CD4-positive, alpha-beta T cell treated with Interleukin-15 for 1 hour (primary cell): ENCODE results near the gene SCARB1.
A peak's percentile ranks its signal among the peaks of the same experiment; 100 is the strongest.

Experiments used
- DNase-seq: peaks from one replicate; pipeline ENCODE4 v3.0.0-alpha.2; 2020

SCARB1 gene

GRCh38 chr12:124740691-124741137 is 123.0 kb downstream of the SCARB1 start:
- DNase-seq = no peak

- no peak for DNase-seq
Observed at GRCh38 chr12:124739953-124740561, 123.6 kb downstream of the SCARB1 start.

- DNase-seq = no peak
Observed at GRCh38 chr12:124738636-124739467, 124.8 kb downstream of the SCARB1 start.

- no peak for DNase-seq
Observed at GRCh38 chr12:124737772-124738635, 125.7 kb downstream of the SCARB1 start.

GRCh38 chr12:124737040-124737419 is 126.6 kb downstream of the SCARB1 start:
- no peak for DNase-seq

- DNase-seq = no peak
Observed at GRCh38 chr12:124736115-124737039, 127.3 kb downstream of the SCARB1 start.

DNA sequence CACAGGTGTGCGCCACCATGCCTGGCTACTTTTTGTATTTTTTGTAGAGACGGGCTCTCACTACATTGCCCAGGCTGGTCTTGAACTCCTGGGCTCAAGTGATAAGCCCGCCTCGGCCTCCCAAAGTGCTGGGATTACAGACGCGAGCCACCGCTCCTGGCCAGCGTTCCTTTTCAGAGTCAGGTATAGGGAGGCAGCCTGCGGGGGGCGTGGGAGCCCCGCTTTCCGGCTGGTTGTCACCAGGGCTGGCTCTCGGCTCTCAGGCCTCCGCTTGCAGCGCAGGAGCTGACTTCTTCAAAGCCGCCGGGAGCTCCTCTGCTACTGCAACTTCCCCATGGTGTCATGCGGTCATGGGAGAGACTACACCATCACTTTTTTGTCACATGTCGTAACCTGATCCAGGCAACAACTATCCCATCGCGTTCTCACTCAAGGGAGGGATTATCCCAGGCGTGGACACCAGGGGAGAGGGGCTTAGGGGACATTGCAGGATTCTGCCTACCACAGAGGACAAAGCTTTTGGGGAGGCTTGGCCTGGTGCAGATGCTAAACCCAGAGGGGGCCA is 129.4 kb downstream of the SCARB1 start:
- peak; percentile 75 for DNase-seq

- DNase-seq = no peak
Observed at GRCh38 chr12:124733086-124733485, 130.6 kb downstream of the SCARB1 start.

DNA sequence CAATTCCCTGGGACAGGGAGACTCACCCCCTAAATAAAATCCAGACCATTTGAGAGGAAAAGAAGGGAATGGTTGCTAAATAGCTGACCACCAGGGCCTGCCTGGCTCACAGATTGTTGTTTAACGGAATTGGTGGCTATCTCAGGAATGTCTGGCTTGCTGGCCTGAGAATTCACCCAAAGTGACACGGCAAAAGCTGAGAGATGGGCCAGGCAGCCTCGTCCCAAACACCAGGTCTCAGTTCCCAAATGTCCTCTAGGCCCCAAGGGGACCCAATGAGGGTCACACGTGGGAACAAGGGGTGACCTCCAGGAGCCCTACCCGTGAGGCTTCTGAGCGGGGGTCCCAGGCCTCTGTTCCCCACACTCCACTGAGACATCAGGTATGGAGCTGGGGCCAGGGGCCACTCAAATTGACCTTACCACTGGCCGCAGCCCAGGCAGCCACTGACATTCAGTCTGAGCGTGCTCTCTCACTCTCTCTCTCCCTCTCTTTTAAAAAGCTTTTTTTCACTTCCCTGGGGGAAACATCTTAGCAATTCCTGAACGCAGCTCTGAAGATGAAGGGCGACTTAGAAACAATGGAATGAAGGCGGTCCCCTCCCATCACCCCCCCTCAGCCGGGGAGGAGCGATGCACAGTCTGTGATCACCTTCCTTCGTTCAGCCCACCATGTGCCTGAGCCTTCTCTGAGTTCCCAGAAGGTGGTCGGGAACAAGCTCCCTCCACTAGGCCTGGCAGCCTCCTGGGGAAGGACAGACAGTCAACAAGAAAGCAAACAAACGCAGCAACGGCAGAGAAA is 131.2 kb downstream of the SCARB1 start:
- DNase-seq = no peak

DNA sequence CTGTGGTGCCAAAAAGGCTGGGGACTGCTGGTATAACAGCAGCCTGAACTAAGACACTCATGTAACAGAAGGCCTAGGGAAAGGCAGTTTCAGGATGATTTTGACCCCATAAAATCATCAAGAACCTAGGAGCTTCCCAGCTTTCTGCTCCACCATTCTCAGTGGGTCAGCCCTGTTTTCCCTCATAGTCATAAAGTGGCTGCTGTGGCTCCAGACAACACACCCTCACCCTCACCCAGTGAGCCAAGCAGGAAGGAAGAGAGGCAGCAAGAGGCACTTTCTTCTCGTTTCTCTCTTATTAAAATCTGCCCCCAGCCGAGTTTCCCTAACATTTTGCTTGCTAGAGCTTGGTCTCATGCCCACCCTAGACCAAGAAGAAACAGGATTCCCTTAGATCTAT is 131.8 kb downstream of the SCARB1 start:
- DNase-seq = no peak

- no peak for DNase-seq
Observed at GRCh38 chr12:124730455-124730932, 133.2 kb downstream of the SCARB1 start.

GRCh38 chr12:124727922-124728321 is 135.7 kb downstream of the SCARB1 start:
- no peak for DNase-seq

GRCh38 chr12:124727264-124727800 is 136.3 kb downstream of the SCARB1 start:
- DNase-seq = peak; percentile 87
